ENCODE data around the gene TTC39A.

GRCh38 chr1:51297401-51298321 is 32.7 kb downstream of the TTC39A start:
- TF ChIP-seq, protein P1, sequence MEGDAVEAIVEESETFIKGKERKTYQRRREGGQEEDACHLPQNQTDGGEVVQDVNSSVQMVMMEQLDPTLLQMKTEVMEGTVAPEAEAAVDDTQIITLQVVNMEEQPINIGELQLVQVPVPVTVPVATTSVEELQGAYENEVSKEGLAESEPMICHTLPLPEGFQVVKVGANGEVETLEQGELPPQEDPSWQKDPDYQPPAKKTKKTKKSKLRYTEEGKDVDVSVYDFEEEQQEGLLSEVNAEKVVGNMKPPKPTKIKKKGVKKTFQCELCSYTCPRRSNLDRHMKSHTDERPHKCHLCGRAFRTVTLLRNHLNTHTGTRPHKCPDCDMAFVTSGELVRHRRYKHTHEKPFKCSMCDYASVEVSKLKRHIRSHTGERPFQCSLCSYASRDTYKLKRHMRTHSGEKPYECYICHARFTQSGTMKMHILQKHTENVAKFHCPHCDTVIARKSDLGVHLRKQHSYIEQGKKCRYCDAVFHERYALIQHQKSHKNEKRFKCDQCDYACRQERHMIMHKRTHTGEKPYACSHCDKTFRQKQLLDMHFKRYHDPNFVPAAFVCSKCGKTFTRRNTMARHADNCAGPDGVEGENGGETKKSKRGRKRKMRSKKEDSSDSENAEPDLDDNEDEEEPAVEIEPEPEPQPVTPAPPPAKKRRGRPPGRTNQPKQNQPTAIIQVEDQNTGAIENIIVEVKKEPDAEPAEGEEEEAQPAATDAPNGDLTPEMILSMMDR (conservative IDR thresholded peaks at IDR 0.05; ENCODE audit: low read length), result no peak
- TF ChIP-seq EZH2phosphoT487 (IDR thresholded peaks at IDR 0.05; ENCODE audit: borderline replicate concordance), result no peak
